ENCODE data around the gene PRAMEF1. TPM values are rescaled to one million over a fixed set of nuclear protein-coding genes. Genes with fewer than 3 reads are reported as not detected.
"Not testable (repeated sequence)": the region's sequence is repeated elsewhere in the genome, so short reads cannot be mapped to it uniquely, and the experiment has no call there.

Gene PRAMEF1
- total and polyA plus RNA-seq, 8 donors: not detected

GRCh38 chr1:12778907-12779306 lies 12.3 kb upstream of the PRAMEF1 start:
- no peak for DNase-seq
- Histone ChIP-seq H3K4me1 (no peaks in the 10 kb centered on the region), H3K9me3 (peaks cover 0 to 6% of the 10 kb centered on the region in 2 donors), H3K36me3 (no peaks in the 10 kb centered on the region), H3K27me3 (peaks cover 0 to 5% of the 10 kb centered on the region in 2 donors), H3K4me3 (no peak overlapping the region), H3K27ac (no peak overlapping the region)
- no peak for ATAC-seq
- TF ChIP-seq CTCF (IDR thresholded peaks at IDR 0.05): no peak
- intact Hi-C loops (cut with DNase I): no loop called here

- DNase-seq; intact Hi-C loops (cut with DNase I); H3K27me3 ChIP-seq; H3K4me1 ChIP-seq; H3K36me3 ChIP-seq; H3K27ac ChIP-seq; H3K4me3 ChIP-seq; ATAC-seq: not testable (repeated sequence)
- peaks cover 0 to 31% of the 10 kb centered on the region in 2 donors for H3K9me3 ChIP-seq
These were observed 9.7 kb upstream of the PRAMEF1 start for GRCh38 chr1:12781488-12781887.

GRCh38 chr1:12783783-12784182 lies 7.4 kb upstream of the PRAMEF1 start:
- H3K4me1 ChIP-seq; H3K27me3 ChIP-seq; H3K4me3 ChIP-seq; H3K27ac ChIP-seq; ATAC-seq; DNase-seq; H3K36me3 ChIP-seq; intact Hi-C loops (cut with DNase I): not testable (repeated sequence)
- H3K9me3 ChIP-seq: peaks cover 0 to 35% of the 10 kb centered on the region in 2 donors

- H3K9me3 ChIP-seq: peaks cover 0 to 35% of the 10 kb centered on the region in 2 donors
- H3K36me3 ChIP-seq; H3K4me3 ChIP-seq; intact Hi-C loops (cut with DNase I); H3K4me1 ChIP-seq; ATAC-seq; H3K27ac ChIP-seq; DNase-seq; H3K27me3 ChIP-seq: not testable (repeated sequence)
These were observed 6.5 kb upstream of the PRAMEF1 start for GRCh38 chr1:12784729-12785128.

GRCh38 chr1:12798911-12799310 lies 7.7 kb downstream of the PRAMEF1 start:
- Histone ChIP-seq H3K27ac (no peak overlapping the region), H3K27me3 (no peaks in the 10 kb centered on the region), H3K36me3 (no peaks in the 10 kb centered on the region), H3K4me1 (no peaks in the 10 kb centered on the region), H3K4me3 (no peak overlapping the region), H3K9me3 (no peaks in the 10 kb centered on the region)
- DNase-seq (no peak), ATAC-seq (no peak)
- intact Hi-C loops (cut with DNase I): no loop called here
- TF ChIP-seq CTCF (IDR thresholded peaks at IDR 0.05): no peak

- DNase-seq (no peak), ATAC-seq (no peak)
- Histone ChIP-seq H3K27me3 (no peaks in the 10 kb centered on the region), H3K9me3 (peaks cover 0 to 4% of the 10 kb centered on the region in 2 donors), H3K36me3 (no peaks in the 10 kb centered on the region), H3K4me1 (no peaks in the 10 kb centered on the region), H3K4me3 (no peak overlapping the region), H3K27ac (no peak overlapping the region)
- no peak for TF ChIP-seq CTCF (IDR thresholded peaks at IDR 0.05)
- intact Hi-C loops (cut with DNase I): no loop called here
These were observed 8.5 kb downstream of the PRAMEF1 start for GRCh38 chr1:12799730-12800129.

GRCh38 chr1:12809933-12810332 lies 18.7 kb downstream of the PRAMEF1 start:
- TF ChIP-seq CTCF (IDR thresholded peaks at IDR 0.05): no peak
- DNase-seq (no peak), ATAC-seq (no peak)
- no peak overlapping the region for H3K4me3 ChIP-seq
- H3K27me3 ChIP-seq: peaks cover 0 to 5% of the 10 kb centered on the region in 2 donors
- peaks cover 0 to 6% of the 10 kb centered on the region in 2 donors for H3K9me3 ChIP-seq
- intact Hi-C loops (cut with DNase I): no loop called here
- no peak overlapping the region for H3K27ac ChIP-seq
- H3K4me1 ChIP-seq: no peaks in the 10 kb centered on the region
- H3K36me3 ChIP-seq: no peaks in the 10 kb centered on the region

Data from left lung (tissue), 10 donors.